NCI-H748 treated with DMSO at 0.1 percent for 48 hours (cell line): ENCODE results near the gene GPAM.
"Not testable (repeated sequence)": the region's sequence is repeated elsewhere in the genome, so short reads cannot be mapped to it uniquely, and the experiment has no call there.

Experiments
- DNase-seq: peaks from one replicate; lab custom pipeline; 2025; lab: John Stamatoyannopoulos, UW

GPAM gene

GRCh38 chr10:112183329-112184051, at the start of gene GPAM:
TSS of gene GPAM (minus strand) at chr10:112183765. CDS start at chr10:112181784, 1,981 bp downstream.
- peak; percentile 60 for DNase-seq

GRCh38 chr10:112232670-112233069, 49.1 kb upstream of the GPAM start:
- DNase-seq = no peak

GRCh38 chr10:112231602-112232400, 48.2 kb upstream of the GPAM start:
- DNase-seq = no peak

- no peak for DNase-seq
Observed at GRCh38 chr10:112230325-112230988, 46.9 kb upstream of the GPAM start.

- DNase-seq = no peak
Observed at GRCh38 chr10:112229901-112230300, 46.3 kb upstream of the GPAM start.

- DNase-seq = no peak
Observed at GRCh38 chr10:112229096-112229495, 45.5 kb upstream of the GPAM start.

GRCh38 chr10:112228366-112229088, 45.0 kb upstream of the GPAM start:
- DNase-seq = not testable (repeated sequence)

- DNase-seq = no peak
Observed at GRCh38 chr10:112227331-112227987, 43.9 kb upstream of the GPAM start.

GRCh38 chr10:112226439-112227248, 43.1 kb upstream of the GPAM start:
- no peak for DNase-seq

- DNase-seq = no peak
Observed at GRCh38 chr10:112225771-112226438, 42.3 kb upstream of the GPAM start.

GRCh38 chr10:112224933-112225529, 41.5 kb upstream of the GPAM start:
- DNase-seq = no peak

- DNase-seq = no peak
Observed at GRCh38 chr10:112223725-112224124, 40.2 kb upstream of the GPAM start.

- DNase-seq = no peak
Observed at GRCh38 chr10:112222799-112223198, 39.2 kb upstream of the GPAM start.

- no peak for DNase-seq
Observed at GRCh38 chr10:112221545-112221944, 38.0 kb upstream of the GPAM start.

- DNase-seq = no peak
Observed at GRCh38 chr10:112218960-112219359, 35.4 kb upstream of the GPAM start.

GRCh38 chr10:112218036-112218390, 34.4 kb upstream of the GPAM start:
- no peak for DNase-seq

GRCh38 chr10:112217386-112218035, 33.9 kb upstream of the GPAM start:
- no peak for DNase-seq

- no peak for DNase-seq
Observed at GRCh38 chr10:112216966-112217365, 33.4 kb upstream of the GPAM start.

- DNase-seq = no peak
Observed at GRCh38 chr10:112216151-112216550, 32.6 kb upstream of the GPAM start.
